Adrenal gland (tissue), 12 donors: ENCODE results near the gene FOSL1. TPM values are rescaled to one million over a fixed set of nuclear protein-coding genes. Genes with fewer than 3 reads are reported as not detected.

Experiments used
- DNase-seq, 7 donors: peaks; one replicate each; pipeline ENCODE4 v3.0.0-alpha.2; 2019 to 2020
- H3K27ac ChIP-seq, 5 donors: fragments of 200-600 bp; sonication (generic) in 4 of 5; 1 replicate in 3 of 5; 2 replicates in 2 of 5; pipeline versions ENCODE4 v1.5.1 to v1.8.0; 2016 to 2020; ENCODE audit warnings: mild to moderate bottlenecking in 1 of 5
- H3K27me3 ChIP-seq: fragments of 200-600 bp; 2 replicates; pipeline ENCODE4 v1.8.0; 2021
- H3K36me3 ChIP-seq, 2 donors: fragments of 200-600 bp; replicated peaks in 1 of 2; 1 replicate in 1 of 2; 2 replicates in 1 of 2; pipeline versions ENCODE4 v1.5.1 to v1.8.0; 2018 to 2022
- H3K4me1 ChIP-seq, 2 donors: fragments of 200-600 bp; replicated peaks in 1 of 2; 1 replicate in 1 of 2; 2 replicates in 1 of 2; pipeline versions ENCODE4 v1.5.1 to v1.8.0; 2018 to 2021
- H3K4me3 ChIP-seq, 4 donors: fragments of 200-600 bp; sonication (generic) in 3 of 4; one replicate each; pipeline ENCODE4 v1.5.1; 2016 to 2018
- H3K9me3 ChIP-seq, 3 donors: fragments of 200-600 bp; sonication (generic) in 1 of 3; replicated peaks in 1 of 3; 1 replicate in 2 of 3; 2 replicates in 1 of 3; pipeline versions ENCODE4 v1.5.1 to v1.8.0; 2016 to 2021
- POLR2A ChIP-seq, 2 donors: fragments of 450-650 bp; IDR thresholded peaks; one replicate each; pipeline ENCODE4 v1.6.1; 2017; ENCODE audit warnings: antibody characterized with exemption in 2 of 2, mild to moderate bottlenecking in 2 of 2, moderate library complexity in 1 of 2
- WGBS, 4 donors: extraction: QIAGEN DNeasy Blood & Tissue Kit in 2 of 4; methylation state at CpG; one replicate each; pipeline versions ENCODE4 v1.1.5 to v1.1.7; 2013 to 2017; 5-methylcytosine and 5-hydroxymethylcytosine counted together
- intact Hi-C, 2 donors: fragments of 100-400 bp; cut with DNase I; formaldehyde crosslinking; loops; one replicate each; pipeline versions ENCODE4 v1.14.1 to v1.15.0; 2022 to 2023
- polyA plus RNA-seq, 3 donors: library from polyadenylated mRNA; stranded (reverse); fragments of 200-250 nt in 2 of 3; fragments of 350-450 nt in 1 of 3; fragmentation: Illumina TruSeq in 1 of 3; extraction: RNeasy Lipid Tissue Mini Kit (QIAGEN cat#74804) in 1 of 3; gene quantifications; one replicate each; pipeline ENCODE4 v1.2.3, GENCODE V29; 2013 to 2014
- total RNA-seq, 9 donors: library from RNA; depleted of rRNA in 4 of 9; stranded (reverse); fragments of >200 nt in 4 of 9; fragments of 120-200 nt in 1 of 9; fragmentation: NEBNext Ultra II Directional in 1 of 9; extraction: Animal tissue kit (Norgen Biotek cat#: 25700) in 1 of 9; gene quantifications; one replicate each; pipeline versions ENCODE4 v1.1.0 to v1.2.4, GENCODE V29; 2013 to 2023
- TF ChIP-seq, protein P1 (sequence below), 6 experiments: fragments of 450-650 bp in 4 of 6; fragments of 200-600 bp in 2 of 6; sonication (generic) in 1 of 6; IDR thresholded peaks; 1 replicate in 5 of 6; 2 replicates in 1 of 6; pipeline versions ENCODE4 v1.5.1 to v1.8.0; 2016 to 2021; ENCODE audit warnings: antibody characterized with exemption in 6 of 6, mild to moderate bottlenecking in 2 of 6, moderate library complexity in 1 of 6
- donor health status: healthy with polysubstance abuse.
- donor health status: Bipolar disorder and iron deficiency.
- donor health status: DM: yes; HTN: yes; CAD: no.
- donor health status: DM: no; HTN: no; CAD: no.
- donor health status: DM: no; HTN: no; CAD: no.
- donor health status: DM: yes; HTN: yes; CAD: no.

FOSL1 gene
- total and polyA plus RNA-seq, 12 donors, result 2.7 to 34.4 (median 5.4) TPM

DNA sequence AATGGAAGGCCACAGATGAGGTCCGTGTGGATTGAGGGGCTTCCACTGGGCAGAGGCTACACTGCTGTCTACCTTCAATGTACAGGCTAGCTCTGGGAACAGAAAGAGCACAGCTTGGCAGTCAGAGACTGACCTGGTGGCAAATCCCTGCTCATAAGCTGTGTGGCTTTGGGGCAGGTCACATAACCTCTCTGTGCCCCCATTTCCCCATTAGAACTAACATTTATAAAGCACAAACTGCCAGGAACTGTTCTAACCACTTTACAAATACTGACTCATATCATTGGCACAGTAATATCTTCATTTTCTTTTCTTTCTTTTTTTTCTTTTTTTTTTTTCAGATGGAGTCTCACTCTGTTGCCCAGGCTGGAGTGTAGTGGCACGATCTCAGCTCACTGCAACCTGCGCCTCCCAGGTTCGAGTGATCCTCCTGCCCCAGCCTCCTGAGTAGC, 3.1 kb downstream of the FOSL1 start:
- 87 to 90% (median 88%) methylated on average over 4 of the region's 4 CpGs for WGBS, 4 donors
- H3K27ac ChIP-seq, result no peak overlapping the region

DNA sequence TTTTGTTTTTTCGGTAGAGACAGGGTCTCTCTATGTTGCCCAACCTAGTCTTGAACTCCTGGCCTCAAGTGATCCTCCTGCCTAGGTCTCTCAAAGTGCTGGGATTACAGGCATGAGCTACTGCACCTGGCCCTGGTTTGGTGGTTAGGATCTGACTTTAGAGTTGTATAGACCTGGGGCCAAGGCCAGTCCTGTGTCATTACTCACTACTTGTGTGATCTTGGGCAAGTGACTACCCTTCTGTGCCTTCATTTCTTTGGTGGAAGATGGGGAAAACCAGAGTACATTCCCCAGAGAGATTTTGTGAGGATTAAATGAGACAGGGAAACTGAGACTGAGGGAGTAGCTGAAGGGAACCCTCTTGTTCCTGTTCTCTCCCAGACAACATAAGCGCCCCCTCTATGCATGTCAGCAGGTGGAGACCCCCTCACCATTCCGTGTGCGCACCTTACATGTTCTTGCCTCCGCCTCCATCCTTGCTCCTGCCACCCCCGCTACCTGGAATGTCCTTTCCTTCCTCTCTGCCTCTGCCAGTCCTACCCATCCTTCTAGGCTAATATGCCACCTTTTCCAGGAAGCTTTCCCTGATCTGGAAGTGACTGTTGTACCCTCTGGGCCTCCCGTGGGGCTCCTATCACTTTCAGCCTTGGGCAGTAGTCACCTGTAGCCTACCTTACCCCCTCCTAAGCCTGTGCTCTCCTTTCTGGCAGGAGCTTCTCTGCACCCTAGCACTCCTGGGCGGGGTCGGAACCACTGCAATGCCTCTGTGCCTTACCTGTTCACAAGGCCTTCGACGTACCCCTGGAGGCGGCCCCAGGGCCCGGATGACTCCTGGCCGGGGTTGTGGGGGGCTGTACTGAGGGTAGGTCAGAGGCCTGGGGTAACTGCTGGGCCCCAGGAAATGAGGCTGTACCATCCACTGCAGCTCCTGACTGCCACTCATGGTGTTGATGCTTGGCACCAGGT, 3.9 kb downstream of the FOSL1 start:
- intact Hi-C loops, result no loop called here
- DNase-seq, result peak in 1 of 7 donors; percentile 23
- H3K9me3 ChIP-seq, result no peaks in the 10 kb centered on the region
- peaks cover 36 to 41% of the 10 kb centered on the region in 2 donors for H3K4me1 ChIP-seq
- no peaks in the 10 kb centered on the region for H3K36me3 ChIP-seq
- no peaks in the 10 kb centered on the region for H3K27me3 ChIP-seq
- no peak overlapping the region for H3K27ac ChIP-seq
- 93 to 98% (median 94%) methylated on average over 7 to 14 of the region's 14 CpGs for WGBS, 4 donors
- TF ChIP-seq, protein P1, sequence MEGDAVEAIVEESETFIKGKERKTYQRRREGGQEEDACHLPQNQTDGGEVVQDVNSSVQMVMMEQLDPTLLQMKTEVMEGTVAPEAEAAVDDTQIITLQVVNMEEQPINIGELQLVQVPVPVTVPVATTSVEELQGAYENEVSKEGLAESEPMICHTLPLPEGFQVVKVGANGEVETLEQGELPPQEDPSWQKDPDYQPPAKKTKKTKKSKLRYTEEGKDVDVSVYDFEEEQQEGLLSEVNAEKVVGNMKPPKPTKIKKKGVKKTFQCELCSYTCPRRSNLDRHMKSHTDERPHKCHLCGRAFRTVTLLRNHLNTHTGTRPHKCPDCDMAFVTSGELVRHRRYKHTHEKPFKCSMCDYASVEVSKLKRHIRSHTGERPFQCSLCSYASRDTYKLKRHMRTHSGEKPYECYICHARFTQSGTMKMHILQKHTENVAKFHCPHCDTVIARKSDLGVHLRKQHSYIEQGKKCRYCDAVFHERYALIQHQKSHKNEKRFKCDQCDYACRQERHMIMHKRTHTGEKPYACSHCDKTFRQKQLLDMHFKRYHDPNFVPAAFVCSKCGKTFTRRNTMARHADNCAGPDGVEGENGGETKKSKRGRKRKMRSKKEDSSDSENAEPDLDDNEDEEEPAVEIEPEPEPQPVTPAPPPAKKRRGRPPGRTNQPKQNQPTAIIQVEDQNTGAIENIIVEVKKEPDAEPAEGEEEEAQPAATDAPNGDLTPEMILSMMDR (IDR thresholded peaks at IDR 0.05), result no peak
- TF ChIP-seq POLR2A (IDR thresholded peaks at IDR 0.05), result no peak
- no peak overlapping the region for H3K4me3 ChIP-seq

More for the DNA sequence above, 3.1 kb downstream of the FOSL1 start:
- intact Hi-C loops, result no loop called here
- peaks cover 28 to 34% of the 10 kb centered on the region in 2 donors for H3K4me1 ChIP-seq
- no peaks in the 10 kb centered on the region for H3K36me3 ChIP-seq
- TF ChIP-seq, protein P1 (IDR thresholded peaks at IDR 0.05), result no peak
- TF ChIP-seq POLR2A (IDR thresholded peaks at IDR 0.05), result no peak
- no peaks in the 10 kb centered on the region for H3K9me3 ChIP-seq
- no peaks in the 10 kb centered on the region for H3K27me3 ChIP-seq
- DNase-seq, result no peak
- H3K4me3 ChIP-seq, result no peak overlapping the region

DNA sequence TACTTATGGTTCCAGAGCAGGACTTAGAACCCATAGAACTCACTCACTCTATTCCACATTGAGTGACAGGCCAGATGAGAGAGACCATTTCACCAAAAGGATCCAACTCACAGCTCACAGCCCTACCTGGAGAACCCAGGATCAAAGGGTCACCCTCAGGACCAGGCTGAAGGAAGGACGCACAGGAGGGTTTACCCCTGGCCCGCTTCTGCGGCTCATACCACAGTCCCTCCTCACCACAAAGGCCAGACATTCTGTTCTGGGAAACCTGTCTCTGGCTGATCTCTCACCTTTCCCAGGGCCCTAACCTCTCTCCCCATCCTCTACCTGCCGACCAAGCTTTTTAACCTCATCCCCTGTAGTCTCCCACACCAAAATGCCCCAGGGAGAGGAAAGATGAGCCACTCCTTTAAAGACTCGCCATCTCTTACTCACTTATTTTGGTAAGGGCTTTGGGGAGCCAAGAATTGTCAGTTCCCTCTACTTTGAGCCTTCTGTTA, 4.7 kb downstream of the FOSL1 start:
- Histone ChIP-seq H3K36me3 (no peaks in the 10 kb centered on the region), H3K27ac (no peak overlapping the region), H3K9me3 (no peaks in the 10 kb centered on the region), H3K27me3 (no peaks in the 10 kb centered on the region), H3K4me3 (no peak overlapping the region), H3K4me1 (peaks cover 43% of the 10 kb centered on the region in 2 donors)
- WGBS, 4 donors, result 89 to 97% (median 94%) methylated on average over 3 to 5 of the region's 5 CpGs
- no peak for TF ChIP-seq POLR2A (IDR thresholded peaks at IDR 0.05)
- TF ChIP-seq, protein P1 (IDR thresholded peaks at IDR 0.05), result no peak
- intact Hi-C loops, result no loop called here
- no peak for DNase-seq

DNA sequence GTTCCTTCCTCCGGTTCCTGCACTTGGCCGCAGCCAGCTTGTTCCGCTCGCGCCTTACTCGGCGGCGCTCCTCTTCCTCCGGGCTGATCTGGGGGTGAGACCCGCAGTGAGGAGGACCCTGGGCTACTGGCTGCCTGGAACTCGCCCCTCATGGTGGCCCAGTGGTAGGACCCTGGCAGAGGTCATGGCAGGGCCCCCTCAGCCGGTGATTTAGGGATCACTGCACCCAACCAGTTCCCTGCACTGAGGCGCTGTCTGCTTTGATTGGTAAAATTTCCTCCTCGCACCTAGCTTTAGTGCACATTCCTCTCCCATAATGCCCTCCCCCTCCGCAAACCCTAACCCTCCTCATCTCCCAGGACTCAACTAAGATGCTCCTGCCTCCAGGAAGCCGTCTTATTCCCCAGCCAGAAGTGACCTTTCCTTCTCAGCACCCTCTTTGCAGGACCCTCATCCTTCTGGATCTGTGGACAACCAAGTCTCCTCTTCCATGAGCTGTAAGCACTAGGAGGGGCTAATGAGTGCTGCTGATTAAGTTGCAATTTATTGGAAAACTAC, 6.1 kb downstream of the FOSL1 start:
- Histone ChIP-seq H3K4me1 (peaks cover 44% of the 10 kb centered on the region in 2 donors), H3K9me3 (no peaks in the 10 kb centered on the region), H3K27me3 (no peaks in the 10 kb centered on the region), H3K4me3 (no peak overlapping the region), H3K27ac (peak overlapping the region in 4 of 5 donors; percentile 52 to 99 (median 96)), H3K36me3 (no peaks in the 10 kb centered on the region)
- 65 to 73% (median 68%) methylated on average over 7 to 16 of the region's 16 CpGs for WGBS, 4 donors
- TF ChIP-seq POLR2A (IDR thresholded peaks at IDR 0.05), result no peak
- TF ChIP-seq, protein P1 (IDR thresholded peaks at IDR 0.05), result no peak
- intact Hi-C loops, result no loop called here
- peak in 2 of 7 donors; percentile 42 to 48 for DNase-seq
